GM18498 (cell line): ENCODE data around the gene MAP3K5.
A peak's percentile ranks its signal among the peaks of the same experiment; 100 is the strongest.
"Not testable (repeated sequence)": the region's sequence is repeated elsewhere in the genome, so short reads cannot be mapped to it uniquely, and the experiment has no call there.

Source experiments
- ATAC-seq: cut with Tn5 transposase; IDR thresholded peaks from one replicate; pipeline ENCODE4 v1.9.1; 2021; ENCODE audit warnings: mild to moderate bottlenecking, moderate library complexity; ENCODE audit not compliant: unreplicated experiment

The MAP3K5 gene

GRCh38 chr6:136774228-136775041, 17.8 kb downstream of the MAP3K5 start:
- no peak for ATAC-seq

- peak; percentile 1 for ATAC-seq
Measured at GRCh38 chr6:136773473-136773796, 18.8 kb downstream of the MAP3K5 start.

- ATAC-seq: peak; percentile 65
Measured at GRCh38 chr6:136772685-136773472, 19.4 kb downstream of the MAP3K5 start.

GRCh38 chr6:136771306-136771705, 21.0 kb downstream of the MAP3K5 start:
- no peak for ATAC-seq

- ATAC-seq: no peak
Measured at GRCh38 chr6:136769759-136770158, 22.5 kb downstream of the MAP3K5 start.

- no peak for ATAC-seq
Measured at GRCh38 chr6:136769124-136769523, 23.2 kb downstream of the MAP3K5 start.

- no peak for ATAC-seq
Measured at GRCh38 chr6:136767570-136768309, 24.5 kb downstream of the MAP3K5 start.

- ATAC-seq: no peak
Measured at GRCh38 chr6:136767103-136767502, 25.2 kb downstream of the MAP3K5 start.

- no peak for ATAC-seq
Measured at GRCh38 chr6:136766274-136766673, 26.0 kb downstream of the MAP3K5 start.

- peak; percentile 43 for ATAC-seq
Measured at GRCh38 chr6:136764517-136764993, 27.7 kb downstream of the MAP3K5 start.

GRCh38 chr6:136763716-136764516, 28.4 kb downstream of the MAP3K5 start:
- ATAC-seq: peak; percentile 40

GRCh38 chr6:136763255-136763654, 29.0 kb downstream of the MAP3K5 start:
- ATAC-seq: peak; percentile 36

- ATAC-seq: no peak
Measured at GRCh38 chr6:136762022-136762975, 30.0 kb downstream of the MAP3K5 start.

GRCh38 chr6:136761227-136761922, 30.9 kb downstream of the MAP3K5 start:
- no peak for ATAC-seq

GRCh38 chr6:136760781-136761180, 31.5 kb downstream of the MAP3K5 start:
- ATAC-seq: not testable (repeated sequence)

GRCh38 chr6:136757150-136757549, 35.1 kb downstream of the MAP3K5 start:
- no peak for ATAC-seq

GRCh38 chr6:136754820-136755219, 37.5 kb downstream of the MAP3K5 start:
- ATAC-seq: no peak

- no peak for ATAC-seq
Measured at GRCh38 chr6:136753624-136754023, 38.7 kb downstream of the MAP3K5 start.

- no peak for ATAC-seq
Measured at GRCh38 chr6:136752554-136752953, 39.7 kb downstream of the MAP3K5 start.
